Ishikawa (cell line): ENCODE results near the gene HSH2D.

Source experiments
- CEBPB ChIP-seq: IDR thresholded peaks from 2 replicates; pipeline ENCODE4 v1.6.1; 2012
- EGR1 ChIP-seq: IDR thresholded peaks from 2 replicates; pipeline ENCODE4 v1.6.1; 2012
- EP300 ChIP-seq: IDR thresholded peaks from 2 replicates; pipeline ENCODE4 v1.6.1; 2012; ENCODE audit warnings: borderline replicate concordance
- RAD21 ChIP-seq: IDR thresholded peaks from 2 replicates; pipeline ENCODE4 v1.6.1; 2012; ENCODE audit warnings: low read depth
- TCF12 ChIP-seq: IDR thresholded peaks from 2 replicates; pipeline ENCODE4 v1.6.1; 2012; ENCODE audit warnings: low read depth
- YY1 ChIP-seq: IDR thresholded peaks from 2 replicates; pipeline ENCODE4 v1.6.1; 2012; ENCODE audit warnings: low read depth
- TF ChIP-seq, protein P1 (sequence below): IDR thresholded peaks from 2 replicates; pipeline ENCODE4 v1.6.1; 2012
- TF ChIP-seq, protein P2 (sequence below): IDR thresholded peaks from 2 replicates; pipeline ENCODE4 v1.6.1; 2012; ENCODE audit warnings: low read depth, mild to moderate bottlenecking

DNA sequence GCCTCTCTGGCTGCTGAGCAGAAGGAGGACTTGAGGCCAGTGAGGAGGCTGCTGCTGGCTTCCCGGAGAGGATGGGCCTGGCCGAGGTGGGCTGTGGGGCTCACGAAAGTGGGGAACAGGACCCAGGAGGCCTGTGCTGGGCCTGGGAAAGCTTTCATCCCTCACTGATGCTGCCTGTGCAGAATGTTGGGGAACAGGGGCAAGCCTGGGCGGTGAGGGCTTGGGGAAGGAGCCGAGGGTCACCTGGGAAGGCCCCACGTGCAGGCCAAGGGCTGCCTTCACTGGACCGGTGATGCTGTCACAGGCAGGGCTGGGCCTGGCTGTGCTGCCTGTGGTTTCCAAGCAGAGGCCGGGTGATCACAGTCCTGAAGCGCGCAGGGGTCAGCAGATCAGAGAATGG lies 63.6 kb downstream of the HSH2D start:
- TF ChIP-seq, protein P1, sequence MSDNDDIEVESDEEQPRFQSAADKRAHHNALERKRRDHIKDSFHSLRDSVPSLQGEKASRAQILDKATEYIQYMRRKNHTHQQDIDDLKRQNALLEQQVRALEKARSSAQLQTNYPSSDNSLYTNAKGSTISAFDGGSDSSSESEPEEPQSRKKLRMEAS: no peak
- TF ChIP-seq YY1: no peak
- TF ChIP-seq EGR1: no peak
- no peak for TF ChIP-seq TCF12
- TF ChIP-seq, protein P2, sequence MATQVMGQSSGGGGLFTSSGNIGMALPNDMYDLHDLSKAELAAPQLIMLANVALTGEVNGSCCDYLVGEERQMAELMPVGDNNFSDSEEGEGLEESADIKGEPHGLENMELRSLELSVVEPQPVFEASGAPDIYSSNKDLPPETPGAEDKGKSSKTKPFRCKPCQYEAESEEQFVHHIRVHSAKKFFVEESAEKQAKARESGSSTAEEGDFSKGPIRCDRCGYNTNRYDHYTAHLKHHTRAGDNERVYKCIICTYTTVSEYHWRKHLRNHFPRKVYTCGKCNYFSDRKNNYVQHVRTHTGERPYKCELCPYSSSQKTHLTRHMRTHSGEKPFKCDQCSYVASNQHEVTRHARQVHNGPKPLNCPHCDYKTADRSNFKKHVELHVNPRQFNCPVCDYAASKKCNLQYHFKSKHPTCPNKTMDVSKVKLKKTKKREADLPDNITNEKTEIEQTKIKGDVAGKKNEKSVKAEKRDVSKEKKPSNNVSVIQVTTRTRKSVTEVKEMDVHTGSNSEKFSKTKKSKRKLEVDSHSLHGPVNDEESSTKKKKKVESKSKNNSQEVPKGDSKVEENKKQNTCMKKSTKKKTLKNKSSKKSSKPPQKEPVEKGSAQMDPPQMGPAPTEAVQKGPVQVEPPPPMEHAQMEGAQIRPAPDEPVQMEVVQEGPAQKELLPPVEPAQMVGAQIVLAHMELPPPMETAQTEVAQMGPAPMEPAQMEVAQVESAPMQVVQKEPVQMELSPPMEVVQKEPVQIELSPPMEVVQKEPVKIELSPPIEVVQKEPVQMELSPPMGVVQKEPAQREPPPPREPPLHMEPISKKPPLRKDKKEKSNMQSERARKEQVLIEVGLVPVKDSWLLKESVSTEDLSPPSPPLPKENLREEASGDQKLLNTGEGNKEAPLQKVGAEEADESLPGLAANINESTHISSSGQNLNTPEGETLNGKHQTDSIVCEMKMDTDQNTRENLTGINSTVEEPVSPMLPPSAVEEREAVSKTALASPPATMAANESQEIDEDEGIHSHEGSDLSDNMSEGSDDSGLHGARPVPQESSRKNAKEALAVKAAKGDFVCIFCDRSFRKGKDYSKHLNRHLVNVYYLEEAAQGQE: no peak
- no peak for TF ChIP-seq EP300
- no peak for TF ChIP-seq CEBPB
- TF ChIP-seq RAD21: no peak
